ENCODE results near the gene MTMR10. TPM values are rescaled to one million over a fixed set of nuclear protein-coding genes. Genes with fewer than 3 reads are reported as not detected.

MTMR10 gene
- total RNA-seq, 1 experiment from 2014 or later, result 23.2 TPM

DNA sequence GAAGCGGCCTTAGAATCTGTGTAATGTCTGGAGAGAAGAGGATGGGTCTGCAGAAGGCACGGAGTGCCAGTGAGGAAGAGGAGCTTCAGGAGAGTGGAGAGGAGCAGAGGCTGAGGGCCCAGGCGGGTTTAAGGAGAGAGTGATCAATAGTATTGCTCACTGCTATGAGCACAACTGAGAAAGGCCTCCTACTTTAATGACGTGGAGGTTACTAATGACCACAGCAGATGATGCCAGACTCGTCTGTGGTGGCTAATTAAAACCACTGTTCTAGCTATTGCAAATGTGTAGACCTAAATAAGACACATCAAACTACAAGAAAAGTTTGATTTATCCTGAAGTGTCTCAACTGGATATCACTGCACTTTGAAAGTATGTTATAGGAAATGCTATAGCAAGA lies 33.2 kb downstream of the MTMR10 start:
- no peak overlapping the region for H4K91ac ChIP-seq (ENCODE audit: insufficient read length, low read depth, low read length)
- no peak overlapping the region for H3K14ac ChIP-seq (ENCODE audit: insufficient read depth, low read length)
- no peak overlapping the region for H3K23ac ChIP-seq (ENCODE audit: insufficient read length, low read depth, low read length)
- no peak overlapping the region for H3K27ac ChIP-seq (ENCODE audit: insufficient read length, low read depth, low read length)
- H3K79me1 ChIP-seq (ENCODE audit: insufficient read depth, low read depth, low read length, poor library complexity, severe bottlenecking), result no peaks in the 10 kb centered on the region
- H2BK20ac ChIP-seq (ENCODE audit: low read depth, low read length, poor library complexity, severe bottlenecking), result no peak overlapping the region
- no peak overlapping the region for H3T11ph ChIP-seq (ENCODE audit: low read length)
- no peak overlapping the region for H2BK120ac ChIP-seq (ENCODE audit: low read depth, low read length, poor library complexity, severe bottlenecking)
- H4K8ac ChIP-seq (replicated peaks; ENCODE audit: insufficient read length, low read depth, low read length), result no peak overlapping the region
- Mint-ChIP-seq H3K4me3 (no peak overlapping the region), H3K27ac (no peak overlapping the region), H3K36me3 (ENCODE audit: insufficient read depth in 1 of 3, low read depth in 3 of 3) (peaks cover 12 to 59% (median 39%) of the 10 kb centered on the region in 3 experiments; a peak in 6 of 7 replicates), H3K27me3 (ENCODE audit: low read depth) (no peaks in the 10 kb centered on the region), H3K9me3 (no peaks in the 10 kb centered on the region), H3K4me1 (peaks cover 0 to 13% of the 10 kb centered on the region in 2 experiments; a peak in 1 of 4 replicates)
- H3K9me3 ChIP-seq (ENCODE audit: control insufficient read depth, low read depth, low read length), result no peaks in the 10 kb centered on the region
- H3K27me3 ChIP-seq (ENCODE audit: insufficient read depth, low read length), result no peaks in the 10 kb centered on the region
- no peaks in the 10 kb centered on the region for H3K4me1 ChIP-seq (ENCODE audit: insufficient read depth, low read length)
- WGBS (ENCODE audit: extremely low coverage, insufficient read length, low lambda C conversion rate), result no CpG with 5 or more reads among the region's 5 CpGs
- no peak overlapping the region for H3K4ac ChIP-seq (ENCODE audit: low read depth, low read length)
- H3K23me2 ChIP-seq (ENCODE audit: insufficient read length, low read depth, low read length, poor library complexity, severe bottlenecking), result no peaks in the 10 kb centered on the region
- TF ChIP-seq, protein P1, sequence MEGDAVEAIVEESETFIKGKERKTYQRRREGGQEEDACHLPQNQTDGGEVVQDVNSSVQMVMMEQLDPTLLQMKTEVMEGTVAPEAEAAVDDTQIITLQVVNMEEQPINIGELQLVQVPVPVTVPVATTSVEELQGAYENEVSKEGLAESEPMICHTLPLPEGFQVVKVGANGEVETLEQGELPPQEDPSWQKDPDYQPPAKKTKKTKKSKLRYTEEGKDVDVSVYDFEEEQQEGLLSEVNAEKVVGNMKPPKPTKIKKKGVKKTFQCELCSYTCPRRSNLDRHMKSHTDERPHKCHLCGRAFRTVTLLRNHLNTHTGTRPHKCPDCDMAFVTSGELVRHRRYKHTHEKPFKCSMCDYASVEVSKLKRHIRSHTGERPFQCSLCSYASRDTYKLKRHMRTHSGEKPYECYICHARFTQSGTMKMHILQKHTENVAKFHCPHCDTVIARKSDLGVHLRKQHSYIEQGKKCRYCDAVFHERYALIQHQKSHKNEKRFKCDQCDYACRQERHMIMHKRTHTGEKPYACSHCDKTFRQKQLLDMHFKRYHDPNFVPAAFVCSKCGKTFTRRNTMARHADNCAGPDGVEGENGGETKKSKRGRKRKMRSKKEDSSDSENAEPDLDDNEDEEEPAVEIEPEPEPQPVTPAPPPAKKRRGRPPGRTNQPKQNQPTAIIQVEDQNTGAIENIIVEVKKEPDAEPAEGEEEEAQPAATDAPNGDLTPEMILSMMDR (conservative IDR thresholded peaks at IDR 0.05), result no peak
- H2BK15ac ChIP-seq (ENCODE audit: low read depth, low read length), result no peak overlapping the region
- no peak overlapping the region for H4K5ac ChIP-seq (ENCODE audit: insufficient read length, low read depth, low read length)
- H2AFZ ChIP-seq (ENCODE audit: low read length), result no peak overlapping the region
- H2BK5ac ChIP-seq (ENCODE audit: insufficient read length, low read length), result no peak overlapping the region
- no peak overlapping the region for H2AK5ac ChIP-seq (ENCODE audit: insufficient read length, low read length)
- no peak overlapping the region for H3K9ac ChIP-seq (ENCODE audit: extremely low read depth, insufficient read length, low read length)
- H3K79me2 ChIP-seq (ENCODE audit: insufficient read depth, low read length), result no peaks in the 10 kb centered on the region
- no peak overlapping the region for H3K56ac ChIP-seq (ENCODE audit: insufficient read length, low read depth, low read length)
- H3K18ac ChIP-seq (ENCODE audit: insufficient read length, low read depth, low read length), result no peak overlapping the region
- H4K20me1 ChIP-seq (ENCODE audit: control insufficient read depth, insufficient read depth, insufficient read length), result no peaks in the 10 kb centered on the region
- H2BK12ac ChIP-seq (ENCODE audit: insufficient read length, low read depth, low read length), result no peak overlapping the region
- H3K4me2 ChIP-seq (ENCODE audit: insufficient read depth, insufficient read length, low read length), result no peak overlapping the region
- no peak for DNase-seq

Measured in H9 (cell line).